Osteocyte (in vitro differentiated cells): ENCODE results near the gene FOXR1. TPM values are rescaled to one million over a fixed set of nuclear protein-coding genes. Genes with fewer than 3 reads are reported as not detected.
"Not testable (repeated sequence)": the region's sequence is repeated elsewhere in the genome, so short reads cannot be mapped to it uniquely, and the experiment has no call there.

Experiments used
- DNase-seq: peaks from one replicate; pipeline ENCODE4 v3.0.0; 2021; ENCODE audit warnings: mixed read lengths; ENCODE audit not compliant: unreplicated experiment; ENCODE audit errors: extremely low spot score
- H3K27ac Mint-ChIP-seq: one replicate; pipeline ENCODE4 v1.8.0; 2021; ENCODE audit warnings: mild to moderate bottlenecking, mixed read lengths; ENCODE audit not compliant: unreplicated experiment
- H3K27me3 Mint-ChIP-seq: one replicate; pipeline ENCODE4 v1.8.0; 2021; ENCODE audit warnings: mixed read lengths; ENCODE audit not compliant: unreplicated experiment
- H3K36me3 Mint-ChIP-seq: one replicate; pipeline ENCODE4 v1.8.0; 2021; ENCODE audit warnings: mixed read lengths; ENCODE audit not compliant: unreplicated experiment
- H3K4me1 Mint-ChIP-seq: one replicate; pipeline ENCODE4 v1.8.0; 2021; ENCODE audit warnings: mixed read lengths; ENCODE audit not compliant: unreplicated experiment
- H3K4me3 Mint-ChIP-seq: one replicate; pipeline ENCODE4 v1.8.0; 2021; ENCODE audit warnings: mild to moderate bottlenecking, moderate library complexity, mixed read lengths; ENCODE audit not compliant: unreplicated experiment
- H3K9me3 Mint-ChIP-seq: one replicate; pipeline ENCODE4 v1.8.0; 2021; ENCODE audit warnings: mixed read lengths; ENCODE audit not compliant: unreplicated experiment
- CTCF ChIP-seq: fragments of 200-600 bp; sonication (generic); IDR thresholded peaks from 2 replicates; pipeline ENCODE4 v1.5.0; 2021; ENCODE audit warnings: antibody characterized with exemption, mild to moderate bottlenecking, moderate library complexity
- total RNA-seq: library from RNA; stranded (reverse); gene quantifications from 2 replicates; pipeline ENCODE4 v1.2.1, GENCODE V29; 2021

Gene FOXR1
- total RNA-seq, 1 donor from 2014 or later = not detected

DNA sequence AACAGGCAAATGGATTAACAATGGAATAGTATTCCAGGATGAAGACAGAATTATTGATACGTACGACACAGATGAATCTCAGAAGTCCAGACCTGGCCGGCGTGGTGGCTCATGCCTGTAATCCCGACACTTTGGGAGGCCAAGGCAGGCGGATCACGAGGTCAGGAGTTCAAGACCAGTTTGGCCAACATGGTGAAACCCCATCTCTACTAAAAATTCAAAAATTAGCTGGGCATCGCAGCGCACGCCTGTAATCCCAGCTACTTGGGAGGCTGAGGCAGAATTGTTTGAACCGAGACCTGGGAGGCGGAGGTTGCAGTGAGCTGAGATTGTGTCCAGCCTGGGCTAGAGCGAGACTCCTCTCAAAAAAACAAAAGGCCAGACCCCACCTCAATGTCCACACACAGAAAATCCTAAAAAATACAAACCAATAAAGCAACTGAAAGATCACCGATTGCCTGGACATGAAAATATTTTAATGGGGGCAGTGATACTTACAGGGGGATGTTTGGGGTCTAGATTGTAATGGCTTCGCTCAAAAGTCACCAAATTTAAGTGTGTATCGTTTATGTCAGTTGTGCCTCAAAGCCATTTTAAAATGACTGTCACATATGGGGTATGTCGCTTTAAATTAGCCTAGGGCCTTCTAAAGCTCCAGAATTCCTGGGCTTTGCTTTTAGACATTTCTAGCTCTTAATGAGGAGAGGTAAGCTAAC is 42.8 kb downstream of the FOXR1 start:
- no peaks in the 10 kb centered on the region for H3K9me3 Mint-ChIP-seq
- H3K27ac Mint-ChIP-seq = peak overlapping the region; percentile 14
- H3K27me3 Mint-ChIP-seq = no peaks in the 10 kb centered on the region
- no peak overlapping the region for H3K4me3 Mint-ChIP-seq
- DNase-seq = no peak
- peaks cover 17% of the 10 kb centered on the region for H3K4me1 Mint-ChIP-seq
- peaks cover 28% of the 10 kb centered on the region for H3K36me3 Mint-ChIP-seq
- TF ChIP-seq CTCF = no peak

DNA sequence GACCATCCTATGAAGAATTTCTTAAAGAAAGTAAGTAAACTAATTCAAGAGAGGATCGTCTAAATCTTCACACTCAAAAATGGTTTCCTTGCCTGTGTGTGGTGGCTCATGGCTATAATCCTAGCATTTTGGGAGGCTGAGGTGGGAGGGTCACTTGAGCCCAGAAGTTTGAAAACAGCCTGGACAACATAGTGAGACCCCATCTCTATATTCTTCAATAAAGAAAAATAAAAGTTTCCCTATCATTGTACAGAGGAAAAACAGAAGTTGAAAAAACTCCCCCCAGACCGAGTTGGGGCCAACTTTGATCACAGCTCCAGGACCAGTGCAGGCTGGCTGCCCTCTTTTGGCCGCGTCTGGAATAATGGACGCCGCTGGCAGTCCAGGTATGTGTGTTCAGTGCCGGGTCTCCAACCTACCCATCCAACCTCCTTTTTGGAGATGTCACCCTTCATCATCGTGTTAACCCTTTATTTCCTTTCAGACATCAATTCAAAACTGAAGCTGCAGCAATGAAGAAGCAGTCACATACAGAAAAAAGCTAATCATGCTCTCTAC is 43.6 kb downstream of the FOXR1 start:
- Mint-ChIP-seq H3K9me3 (no peaks in the 10 kb centered on the region), H3K27ac (peak overlapping the region; percentile 47), H3K27me3 (no peaks in the 10 kb centered on the region), H3K4me1 (peaks cover 23% of the 10 kb centered on the region), H3K4me3 (peak overlapping the region; percentile 27), H3K36me3 (peaks cover 31% of the 10 kb centered on the region)
- TF ChIP-seq CTCF = peak; percentile 14
- no peak for DNase-seq

DNA sequence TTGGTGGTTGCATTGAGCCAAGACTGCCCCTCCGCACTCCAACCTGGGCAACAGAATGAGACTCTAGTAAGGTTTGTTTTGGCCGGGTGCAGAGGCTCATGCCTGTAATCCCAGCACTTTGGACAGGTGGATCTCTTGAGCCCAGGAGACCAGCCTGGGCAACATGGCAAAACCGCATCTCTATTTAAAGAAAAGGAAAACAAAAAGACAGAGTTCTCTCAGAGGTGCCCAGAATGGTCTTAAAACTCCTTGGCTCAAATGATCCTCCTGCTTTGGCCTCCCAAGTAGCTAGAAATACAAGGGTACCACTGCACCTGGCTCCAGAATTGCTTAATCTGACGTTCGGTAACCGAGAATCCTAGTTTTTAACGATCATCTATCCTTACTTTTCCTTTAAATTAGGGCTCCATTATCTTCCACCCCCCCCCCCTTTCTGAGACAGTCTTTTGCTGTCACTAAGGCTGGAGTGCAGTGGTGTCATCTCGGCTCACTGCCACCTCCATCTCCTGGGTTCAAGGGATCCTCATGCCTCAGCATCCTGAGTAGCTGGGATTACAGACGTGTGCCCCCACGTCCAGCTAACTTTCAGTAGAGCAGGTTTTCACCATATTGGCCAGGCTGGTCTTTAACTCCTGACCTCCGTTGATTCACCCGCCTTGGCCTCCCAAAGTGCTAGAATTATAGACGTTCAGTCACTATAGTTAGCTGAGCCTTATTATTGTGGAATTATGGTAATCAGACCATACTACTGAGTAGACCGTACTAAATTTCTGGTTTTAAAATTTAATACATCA is 44.9 kb downstream of the FOXR1 start:
- Mint-ChIP-seq H3K4me1 (peaks cover 29% of the 10 kb centered on the region), H3K36me3 (peaks cover 31% of the 10 kb centered on the region), H3K27ac (no peak overlapping the region), H3K4me3 (peak overlapping the region; percentile 97), H3K9me3 (no peaks in the 10 kb centered on the region), H3K27me3 (no peaks in the 10 kb centered on the region)
- no peak for DNase-seq
- no peak for TF ChIP-seq CTCF

DNA sequence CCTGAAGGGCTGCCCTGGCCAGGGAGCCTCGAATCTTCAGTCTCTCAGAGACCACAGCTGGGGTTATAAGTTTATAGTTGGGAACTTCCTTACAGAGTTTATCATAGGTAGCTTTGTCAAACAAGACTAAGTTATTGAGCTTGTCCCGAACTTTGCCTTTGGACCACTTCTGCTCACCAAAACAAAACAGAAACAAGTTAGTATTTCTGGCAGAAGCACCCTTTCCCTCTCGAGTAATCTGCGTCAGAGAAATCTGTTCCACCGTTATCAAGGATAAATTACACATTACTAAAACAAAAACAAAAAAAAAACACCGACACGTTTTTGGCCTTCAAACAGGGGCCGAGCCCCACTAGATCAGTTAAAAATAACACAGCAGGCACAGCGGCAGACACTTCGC is 45.8 kb downstream of the FOXR1 start:
- DNase-seq, H3K9me3 Mint-ChIP-seq, H3K27me3 Mint-ChIP-seq: not testable (repeated sequence)
- peaks cover 35% of the 10 kb centered on the region for H3K36me3 Mint-ChIP-seq
- H3K4me3 Mint-ChIP-seq = peak overlapping the region; percentile 97
- H3K27ac Mint-ChIP-seq = peak overlapping the region; percentile 99
- peaks cover 31% of the 10 kb centered on the region for H3K4me1 Mint-ChIP-seq

DNA sequence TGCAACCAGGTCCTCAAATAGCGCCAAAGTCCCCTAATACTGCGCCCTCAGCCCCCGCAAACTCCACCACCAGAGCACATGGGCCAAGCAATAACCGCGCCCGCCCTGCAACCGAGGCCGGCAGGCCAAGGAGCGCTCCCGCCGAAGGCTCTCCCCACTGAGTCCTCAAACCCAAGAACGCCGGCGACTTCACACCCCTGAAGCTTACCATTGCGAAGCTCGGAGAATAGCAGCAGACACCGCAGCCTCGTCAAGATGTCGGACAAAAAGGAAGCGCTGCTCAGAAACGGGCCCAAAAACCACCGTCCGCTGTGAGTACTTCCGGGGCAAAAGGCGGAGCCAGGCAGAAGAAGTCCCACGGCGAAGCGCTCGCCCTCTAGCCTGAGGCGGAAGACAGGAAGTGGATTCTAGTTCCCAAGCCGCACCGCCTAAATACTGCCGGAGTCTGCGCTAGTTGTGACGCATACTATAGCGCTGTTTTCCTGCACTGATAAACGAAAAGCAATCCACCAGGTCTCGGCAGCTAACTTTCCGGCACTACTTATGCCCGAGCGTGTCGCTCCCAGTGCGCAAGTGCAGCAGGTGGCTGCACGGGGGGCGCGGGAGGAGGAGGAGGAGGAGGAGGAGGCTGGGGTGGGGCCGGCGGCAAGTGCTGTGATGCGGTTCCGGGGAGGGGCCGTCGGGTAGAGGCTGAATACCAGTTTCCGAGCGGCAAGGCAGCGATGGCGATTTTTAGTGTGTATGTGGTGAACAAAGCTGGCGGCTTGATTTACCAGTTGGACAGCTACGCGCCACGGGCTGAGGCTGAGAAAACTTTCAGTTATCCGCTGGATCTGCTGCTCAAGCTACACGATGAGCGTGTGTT is 46.7 kb downstream of the FOXR1 start, which contains the start of the genes RPS25 and TRAPPC4:
TSS of gene RPS25 (minus strand) at position 270 of the 865 bp plus-strand sequence. CDS start at position 211, 59 bp downstream.
TSS of gene TRAPPC4 (plus strand) at position 693 of the 865 bp plus-strand sequence. CDS start at position 723, 30 bp downstream.
- no peaks in the 10 kb centered on the region for H3K27me3 Mint-ChIP-seq
- DNase-seq = peak; percentile 97
- H3K9me3 Mint-ChIP-seq = no peaks in the 10 kb centered on the region
- H3K27ac Mint-ChIP-seq = peak within 1 kb of the TSS; percentile 99
- peaks cover 31% of the 10 kb centered on the region for H3K4me1 Mint-ChIP-seq
- no peak for TF ChIP-seq CTCF
- peaks cover 33% of the 10 kb centered on the region for H3K36me3 Mint-ChIP-seq
- H3K4me3 Mint-ChIP-seq = peak within 1 kb of the TSS; percentile 97
